AML-193 (cell line): ENCODE results near the gene FHOD1.

ENCODE experiments used
- DNase-seq, 2 experiments: peaks; one replicate each; lab custom pipeline; 2025; lab: John Stamatoyannopoulos, UW

Gene FHOD1

DNA sequence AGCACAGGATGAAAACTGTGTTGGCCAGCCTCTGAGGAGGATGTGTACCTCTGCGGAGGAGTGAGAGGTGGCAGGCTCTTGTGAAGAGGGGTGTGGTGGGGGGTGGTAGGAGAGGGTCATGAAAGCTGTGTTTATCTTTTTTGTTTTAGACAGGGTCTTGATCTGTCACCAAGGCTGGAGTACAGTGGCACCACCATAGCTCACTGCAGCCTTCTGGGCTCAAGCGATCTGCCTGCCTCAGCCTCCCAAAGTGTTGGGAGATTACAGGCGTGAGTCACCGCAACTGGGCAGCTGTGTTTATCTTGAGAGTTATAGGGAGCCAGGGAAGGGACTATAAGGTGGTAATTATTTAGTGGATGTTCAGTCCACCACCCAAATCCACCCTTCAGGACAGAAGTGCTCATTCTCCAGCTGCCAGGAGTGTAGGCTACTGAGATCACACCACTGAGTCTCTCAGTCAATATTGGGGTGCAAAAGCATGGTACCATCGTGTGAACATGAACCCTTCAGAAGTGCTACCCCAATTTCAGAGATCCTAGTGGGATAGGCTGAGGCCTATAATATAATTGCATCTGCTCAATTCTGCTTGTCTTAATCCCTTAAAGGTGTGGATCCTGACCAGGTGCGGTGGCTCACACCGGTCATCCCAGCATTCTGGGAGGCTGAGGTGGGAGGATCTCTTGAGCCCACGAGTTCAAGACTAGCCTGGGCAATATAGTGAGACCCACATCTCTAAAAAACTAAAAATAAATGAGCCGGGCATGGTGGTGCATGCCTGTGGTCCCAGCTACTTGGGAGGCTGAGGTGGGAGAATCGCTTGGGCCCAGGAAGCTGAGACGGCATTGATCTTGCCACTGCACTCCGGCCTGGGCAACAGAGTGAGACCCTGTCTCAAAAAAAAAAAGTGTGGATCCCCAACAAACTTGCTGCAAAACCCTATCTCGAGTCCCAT lies 56.6 kb downstream of the FHOD1 start:
- DNase-seq, result no peak

DNA sequence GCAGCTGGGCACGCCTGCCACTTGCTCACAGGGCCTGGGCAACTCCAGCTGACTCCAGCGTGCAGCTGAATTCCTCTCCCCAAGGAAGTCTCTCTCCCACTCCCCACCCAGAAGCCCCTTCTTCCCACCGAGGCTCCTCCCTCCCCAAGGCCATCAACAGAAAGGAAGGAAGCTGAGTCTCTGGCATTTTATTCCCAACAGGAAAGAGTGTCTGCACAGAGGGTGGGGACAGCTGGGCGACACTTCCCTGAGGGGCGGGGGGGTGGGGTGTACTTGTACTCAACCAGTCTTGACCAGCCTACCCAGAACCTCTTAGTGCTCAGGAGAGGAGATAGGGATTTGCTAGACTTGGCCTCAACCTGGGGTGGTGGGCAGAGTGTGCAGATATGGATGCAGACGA lies 57.2 kb downstream of the FHOD1 start, which contains the start of gene EXOC3L1:
EXOC3L1 (minus strand) TSS at position 96 of the 400 bp plus-strand sequence. CDS start 460 bp downstream, outside the sequence.
- no peak for DNase-seq

DNA sequence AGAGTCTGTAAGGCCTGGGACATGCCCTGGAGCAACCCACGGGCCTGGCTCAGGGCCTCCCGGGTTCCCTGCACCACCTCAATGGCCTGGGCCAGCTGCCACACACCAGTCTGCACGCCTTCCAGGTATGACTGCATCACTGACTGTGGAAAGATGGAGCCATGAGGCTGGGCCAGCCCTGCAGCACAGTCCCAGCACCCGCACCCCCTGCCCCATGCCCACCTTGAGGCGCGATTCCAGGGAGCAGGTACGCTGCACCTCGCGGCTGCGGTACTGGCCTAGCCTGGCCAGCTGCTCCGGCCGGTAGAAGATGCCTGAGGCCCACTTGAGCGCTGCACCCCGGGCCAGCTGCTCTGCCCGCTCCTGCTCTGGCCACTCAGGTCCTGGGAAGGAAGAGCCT lies 58.5 kb downstream of the FHOD1 start:
- DNase-seq, result no peak

DNA sequence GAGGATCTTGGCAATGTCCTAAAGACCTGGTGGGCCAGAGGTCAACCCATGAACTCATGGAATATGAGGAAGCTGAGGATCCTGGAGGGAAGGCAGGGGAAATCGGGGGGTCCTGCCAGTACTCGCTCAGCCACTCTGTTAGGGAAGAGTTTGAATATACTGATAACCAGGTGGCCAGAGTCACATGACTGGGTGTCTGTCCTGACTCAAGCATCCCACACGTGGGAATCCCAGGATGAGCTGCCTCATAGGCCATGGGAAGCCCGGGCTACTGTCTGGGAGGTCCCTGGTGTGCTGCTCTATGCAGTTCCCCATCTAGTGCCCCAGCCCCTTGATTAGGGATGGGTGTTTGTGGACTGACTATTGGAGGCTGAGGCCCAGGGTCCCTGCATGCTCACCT lies 59.0 kb downstream of the FHOD1 start:
- DNase-seq, result no peak

DNA sequence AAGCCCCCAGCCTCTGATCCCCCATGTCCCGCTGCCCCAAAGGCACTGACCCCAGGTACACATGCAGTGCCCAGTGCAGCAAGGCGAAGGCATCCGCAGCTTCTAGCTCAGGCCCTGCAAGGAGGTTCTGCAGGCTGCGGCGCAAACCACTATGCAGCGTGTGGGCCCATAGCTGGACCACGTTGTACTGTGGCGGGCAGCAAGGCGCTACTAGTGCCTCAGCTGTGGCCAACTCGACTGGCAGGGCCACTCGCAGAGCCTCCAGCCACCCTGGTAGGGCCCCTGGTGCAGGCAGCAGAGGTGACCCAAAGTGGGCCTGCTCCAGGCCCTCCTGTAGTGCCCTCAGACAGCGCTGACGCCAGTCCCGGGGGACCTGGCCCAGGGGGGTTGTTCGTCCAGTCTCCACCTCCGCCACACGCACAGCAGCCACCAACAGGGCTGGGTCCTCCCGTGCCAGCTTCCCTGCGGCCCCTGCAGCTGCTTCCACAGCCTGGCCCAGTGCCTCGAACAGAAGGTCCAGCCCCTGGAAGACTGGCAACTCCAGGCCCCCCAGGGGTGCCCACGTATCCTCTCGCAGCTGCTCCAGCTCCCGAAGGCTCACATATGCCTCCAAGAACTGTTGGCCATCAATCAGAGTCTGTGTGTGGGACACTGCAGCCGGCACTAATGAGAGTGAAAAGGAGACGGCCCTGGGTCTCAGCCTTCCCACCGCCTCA lies 59.9 kb downstream of the FHOD1 start:
- DNase-seq, result no peak

DNA sequence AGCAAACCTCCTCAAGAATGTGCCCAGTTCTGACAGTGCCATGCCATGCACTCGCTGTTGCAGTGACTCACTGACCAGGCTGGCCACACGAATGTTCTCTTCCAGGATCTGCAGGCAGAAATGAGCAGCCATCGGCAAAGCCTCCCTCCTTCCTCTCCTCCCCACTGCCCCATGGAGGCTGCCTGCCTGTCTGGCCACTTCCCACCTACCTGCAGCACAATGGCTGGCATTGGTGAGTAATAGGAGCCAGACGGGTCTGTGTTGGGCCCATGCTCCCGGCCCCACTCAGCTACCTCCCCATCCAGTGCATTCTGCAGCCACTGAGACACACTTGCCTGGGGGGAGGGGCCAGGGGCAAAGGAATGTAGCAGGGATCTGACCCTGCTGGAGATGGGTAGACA lies 60.7 kb downstream of the FHOD1 start:
- no peak for DNase-seq

DNA sequence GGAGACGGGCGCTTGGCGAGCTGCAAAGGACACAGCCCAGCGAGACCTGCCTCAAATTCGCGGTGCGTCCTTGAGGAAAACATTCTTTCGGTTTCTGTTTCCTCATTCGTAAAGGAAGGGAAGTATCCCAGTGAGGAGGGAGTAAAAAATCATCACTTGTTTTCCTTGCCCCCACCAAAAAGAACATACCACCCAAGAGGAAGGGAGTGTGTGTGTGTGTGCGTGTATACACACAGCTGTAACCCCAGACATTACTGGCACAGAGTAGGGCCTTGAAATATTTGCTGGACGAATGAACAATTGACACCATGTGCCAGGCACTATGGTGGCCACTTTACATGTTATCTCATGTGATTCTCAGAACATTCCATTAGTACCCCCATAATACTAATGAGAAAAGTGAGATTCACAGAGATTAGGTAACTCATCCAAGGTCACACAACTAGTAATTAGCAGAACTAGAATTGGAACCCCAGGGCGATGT lies 61.6 kb downstream of the FHOD1 start:
- DNase-seq, result no peak

DNA sequence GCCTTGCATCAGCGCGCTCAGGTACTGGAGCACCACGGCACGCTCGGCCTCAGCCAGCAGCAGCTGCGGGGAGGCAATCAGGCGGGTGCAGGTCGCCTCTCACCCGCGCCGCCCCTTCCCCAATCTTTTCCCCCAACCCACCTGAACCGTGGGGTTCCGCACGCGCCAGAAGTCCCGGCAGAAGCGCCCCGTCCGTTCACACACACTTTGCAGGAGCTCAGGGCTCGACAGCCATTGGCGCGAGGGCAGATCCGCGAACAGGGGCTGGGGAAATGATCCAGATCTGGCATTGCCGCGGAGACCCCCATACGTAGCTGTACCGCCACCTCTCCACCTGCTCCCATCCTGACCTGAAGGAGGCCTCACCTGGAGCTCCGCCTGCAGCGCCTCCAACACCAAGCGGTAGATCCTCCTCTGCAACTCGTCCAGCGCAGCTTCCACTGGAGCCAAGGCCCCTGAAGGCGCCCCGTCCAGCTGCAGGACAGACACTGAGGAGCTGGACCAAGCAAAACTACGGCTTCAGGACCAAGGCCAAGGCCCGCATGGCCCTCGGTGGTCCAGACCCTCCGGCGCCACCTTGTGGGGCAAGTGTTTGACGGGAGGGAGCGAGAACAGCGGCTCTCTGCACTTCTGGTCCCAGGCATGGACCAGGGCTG lies 62.2 kb downstream of the FHOD1 start:
- DNase-seq, result peak; percentile 77 to 81

DNA sequence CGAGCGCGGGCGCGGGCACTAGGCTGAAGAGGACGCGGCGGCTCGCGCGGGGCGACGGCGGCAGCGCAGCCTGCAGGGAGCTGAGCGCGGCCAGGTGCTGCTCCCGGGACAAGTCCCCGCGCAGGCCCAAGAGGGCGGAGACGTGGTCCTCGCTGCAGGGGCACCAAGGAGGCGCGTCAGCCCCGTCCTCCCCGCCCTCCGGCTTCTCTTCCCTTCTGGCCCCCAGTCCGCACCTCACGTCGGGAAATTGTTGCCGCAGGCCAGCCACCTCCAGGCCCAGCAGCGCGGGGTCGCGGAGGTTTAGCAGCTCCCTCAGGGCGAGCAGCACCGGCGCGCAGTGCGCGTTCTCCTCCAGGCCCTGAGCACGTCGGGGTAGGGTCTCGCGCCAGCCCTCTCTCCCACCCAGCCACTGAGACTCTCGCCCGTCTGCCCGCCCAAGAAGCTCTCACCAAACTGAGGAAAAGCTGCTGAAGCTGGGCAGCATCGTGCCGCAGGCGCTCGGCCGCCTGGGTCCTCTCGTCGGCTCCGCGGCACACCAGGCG lies 62.8 kb downstream of the FHOD1 start:
- no peak for DNase-seq

DNA sequence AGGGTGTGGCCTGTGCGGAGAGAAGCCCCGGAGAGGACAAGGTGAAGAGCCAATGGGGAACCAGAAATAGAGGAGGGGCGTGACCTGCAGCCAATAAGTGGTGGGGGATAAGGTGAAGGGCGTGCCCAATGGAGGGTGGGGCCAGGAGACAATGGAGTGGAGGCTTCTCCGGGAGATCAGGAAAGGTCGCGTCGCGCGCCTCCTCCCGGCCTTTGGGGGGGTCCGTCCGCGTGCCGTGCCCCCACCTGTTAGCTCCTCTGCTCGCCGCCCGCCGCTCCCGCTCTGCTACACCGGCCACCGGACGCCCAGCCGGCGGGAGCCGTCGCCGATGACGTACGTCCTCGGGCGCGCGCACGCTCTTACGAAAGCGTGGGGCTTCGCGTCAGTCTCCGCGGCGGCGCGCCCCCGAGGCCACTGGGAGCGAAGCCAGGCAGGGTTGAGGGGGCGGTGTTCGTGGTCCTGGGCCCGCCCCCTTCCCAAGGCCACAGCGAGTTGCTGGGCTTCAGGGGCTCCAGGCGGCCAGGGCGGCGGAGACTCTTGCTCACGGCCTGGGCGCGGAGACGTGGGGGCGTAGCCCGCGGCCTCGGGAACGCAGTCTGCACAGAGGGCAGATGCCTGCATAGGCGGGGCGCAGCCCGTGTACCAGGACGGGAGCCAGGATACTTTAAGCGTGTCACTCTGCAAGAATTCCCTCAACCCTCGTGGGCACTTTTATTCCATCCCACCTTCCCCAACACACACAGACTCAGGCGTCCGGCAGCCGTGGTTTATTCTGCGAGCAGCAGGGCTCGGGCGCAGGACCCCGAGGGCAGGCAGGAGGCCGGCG lies 63.4 kb downstream of the FHOD1 start, which contains the start of gene MATCAP1:
MATCAP1 (minus strand) TSS at position 337 of the 826 bp plus-strand sequence. CDS start 3,353 bp downstream, outside the sequence.
- DNase-seq, result peak; percentile 96 to 97

DNA sequence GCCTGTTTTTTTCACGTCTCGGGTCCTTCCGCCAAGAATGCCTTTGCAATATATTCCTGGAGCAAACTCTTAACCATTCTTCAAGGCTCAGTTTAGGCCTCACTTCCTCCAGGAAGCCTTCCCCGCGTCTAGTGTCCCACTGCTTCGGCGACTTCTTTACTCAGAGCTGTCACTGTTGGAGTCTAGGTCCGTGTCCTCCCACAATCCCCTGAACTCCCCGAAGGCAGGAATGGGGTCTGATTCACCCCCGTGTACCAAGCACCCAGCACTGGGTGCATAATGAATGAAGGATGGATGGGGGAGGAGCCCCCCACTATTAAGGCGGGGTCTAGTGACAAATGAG lies 64.0 kb downstream of the FHOD1 start:
- no peak for DNase-seq

DNA sequence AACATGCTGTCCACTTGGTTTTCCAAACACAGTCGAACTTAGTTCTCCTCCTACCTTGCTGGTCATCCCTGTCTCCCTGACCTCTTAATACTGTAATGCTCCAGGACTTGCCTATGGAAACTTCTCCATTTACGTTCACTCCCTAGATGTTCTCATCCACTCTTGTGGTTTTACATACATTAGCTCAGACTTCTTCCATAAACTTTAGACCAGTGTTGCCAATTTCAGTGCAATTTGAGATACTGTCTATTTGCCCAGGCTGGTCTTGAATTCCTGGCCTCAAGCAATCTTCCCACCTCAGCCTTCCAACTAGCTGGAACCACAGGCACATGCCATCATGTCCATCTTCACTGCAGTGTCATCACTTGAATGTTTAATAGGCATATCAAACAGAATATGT lies 65.0 kb downstream of the FHOD1 start:
- no peak for DNase-seq

DNA sequence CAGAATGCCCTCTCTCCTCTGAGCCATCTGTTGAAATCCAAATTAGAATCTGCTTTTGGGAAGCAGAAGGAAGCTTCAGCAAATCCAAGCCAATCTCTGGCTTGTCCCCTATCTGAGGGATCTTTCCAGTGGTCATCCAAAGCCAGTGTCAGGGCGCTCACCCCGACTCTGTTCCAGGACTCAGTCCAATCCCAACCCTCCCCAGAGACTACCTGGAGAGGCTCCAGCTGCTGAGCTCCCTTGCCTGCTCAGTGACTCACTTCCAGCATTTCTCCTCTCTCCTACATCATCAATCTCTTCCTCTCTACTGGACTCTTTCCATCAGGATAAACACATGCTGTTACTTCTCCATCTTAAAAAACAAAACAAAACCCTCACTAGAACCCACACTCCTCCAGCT lies 65.9 kb downstream of the FHOD1 start:
- no peak for DNase-seq

DNA sequence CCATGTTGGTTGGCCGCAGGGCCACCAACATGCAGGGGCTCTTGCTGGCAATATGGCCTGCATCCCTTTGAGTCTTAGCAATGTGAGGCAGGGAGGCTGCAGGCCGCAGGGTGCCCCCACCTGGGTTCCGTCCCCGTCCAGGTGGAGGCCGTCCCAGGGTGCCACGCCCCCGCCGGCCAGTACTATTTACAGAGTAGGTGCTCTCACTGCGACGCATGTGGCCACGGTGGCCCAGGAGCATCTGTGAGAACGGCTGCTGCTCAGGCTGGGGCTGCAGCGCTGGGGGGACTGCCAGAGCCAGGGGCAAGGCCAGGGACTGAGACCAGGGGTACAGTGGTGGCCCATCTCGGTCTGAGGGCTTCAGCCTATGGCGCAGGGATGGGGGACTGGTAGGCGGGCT lies 67.1 kb downstream of the FHOD1 start:
- no peak for DNase-seq

DNA sequence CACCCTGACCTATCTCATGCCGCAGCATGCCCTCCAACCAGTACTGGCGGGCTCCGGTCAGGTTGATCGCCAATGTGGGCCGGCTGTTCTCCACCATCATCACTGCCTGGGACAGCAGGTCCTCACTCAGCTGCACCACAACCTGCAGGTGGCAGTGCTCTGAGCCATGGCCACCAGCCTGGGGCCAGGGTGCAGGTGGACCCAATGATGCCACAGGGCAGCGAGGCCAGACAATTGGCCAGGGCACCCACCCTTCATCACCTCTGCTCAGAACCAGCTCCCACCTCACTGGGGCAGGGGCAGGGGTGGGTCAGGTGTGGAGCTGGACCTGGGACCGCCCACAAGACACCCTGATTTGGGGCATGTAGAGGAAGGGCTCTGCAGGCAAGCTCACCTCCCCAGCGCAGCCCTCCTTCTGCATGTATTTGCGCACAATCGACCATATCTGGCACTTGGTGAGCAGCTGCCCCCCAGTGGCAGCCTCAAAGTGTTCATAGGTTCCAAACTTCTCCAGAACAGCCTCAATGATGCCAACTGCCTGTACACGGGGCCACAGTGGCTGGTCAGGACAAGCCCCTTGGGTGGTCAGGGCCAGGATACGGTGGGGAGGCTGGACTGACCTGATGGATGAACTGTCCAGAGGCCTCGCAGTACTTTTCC lies 67.7 kb downstream of the FHOD1 start:
- no peak for DNase-seq
